ENCODE measurements around the gene TSEN15.

The TSEN15 gene

GRCh38 chr1:184035719-184036516 lies 15.6 kb upstream of the TSEN15 start:
- Histone ChIP-seq H2AFZ (ENCODE audit: low read length) (no peak overlapping the region), H3K27me3 (replicated peaks; ENCODE audit: insufficient read depth, low read length) (no peaks in the 10 kb centered on the region), H3K79me2 (ENCODE audit: low read length) (no peaks in the 10 kb centered on the region), H3K4me2 (ENCODE audit: low read depth, low read length) (no peak overlapping the region), H3K9ac (ENCODE audit: low read length) (no peak overlapping the region), H3K36me3 (replicated peaks; ENCODE audit: insufficient read depth, low read length) (no peaks in the 10 kb centered on the region), H3F3A (ENCODE audit: insufficient read depth, low read length) (no peaks in the 10 kb centered on the region), H4K20me1 (ENCODE audit: insufficient read depth, low read length) (no peaks in the 10 kb centered on the region), H3K27ac (ENCODE audit: low read length) (no peak overlapping the region), H3K9me3 (replicated peaks; ENCODE audit: insufficient read depth, low read length) (no peaks in the 10 kb centered on the region), H3K9me2 (replicated peaks; ENCODE audit: insufficient read depth, low read length) (no peaks in the 10 kb centered on the region), H3K4me3 (ENCODE audit: low read length) (no peak overlapping the region), H3K4me1 (ENCODE audit: low read length) (no peaks in the 10 kb centered on the region; the same call in 1 of the 2 replicates)
- TF ChIP-seq EZH2 (optimal IDR thresholded peaks at IDR 0.05; ENCODE audit: low read depth, low read length) (no peak), CTCF (IDR thresholded peaks at IDR 0.05; ENCODE audit: low read length) (no peak), EZH2phosphoT487 (IDR thresholded peaks at IDR 0.05; ENCODE audit: low read length) (no peak)
- no peak for DNase-seq

- Histone ChIP-seq H2AFZ (ENCODE audit: low read length) (no peak overlapping the region), H3F3A (ENCODE audit: insufficient read depth, low read length) (no peaks in the 10 kb centered on the region), H4K20me1 (ENCODE audit: insufficient read depth, low read length) (no peaks in the 10 kb centered on the region), H3K79me2 (ENCODE audit: low read length) (no peaks in the 10 kb centered on the region), H3K9me3 (replicated peaks; ENCODE audit: insufficient read depth, low read length) (no peaks in the 10 kb centered on the region), H3K4me3 (ENCODE audit: low read length) (no peak overlapping the region; the same call in 1 of the 2 replicates), H3K9me2 (replicated peaks; ENCODE audit: insufficient read depth, low read length) (no peaks in the 10 kb centered on the region), H3K27me3 (replicated peaks; ENCODE audit: insufficient read depth, low read length) (no peaks in the 10 kb centered on the region), H3K36me3 (replicated peaks; ENCODE audit: insufficient read depth, low read length) (no peaks in the 10 kb centered on the region), H3K9ac (ENCODE audit: low read length) (no peak overlapping the region), H3K27ac (ENCODE audit: low read length) (no peak overlapping the region), H3K4me1 (ENCODE audit: low read length) (no peaks in the 10 kb centered on the region; the same call in 1 of the 2 replicates), H3K4me2 (ENCODE audit: low read depth, low read length) (peak overlapping the region; percentile 90)
- DNase-seq, result no peak
- TF ChIP-seq CTCF (IDR thresholded peaks at IDR 0.05; ENCODE audit: low read length) (no peak), EZH2phosphoT487 (IDR thresholded peaks at IDR 0.05; ENCODE audit: low read length) (no peak), EZH2 (optimal IDR thresholded peaks at IDR 0.05; ENCODE audit: low read depth, low read length) (no peak)
These were observed 15.0 kb upstream of the TSEN15 start for GRCh38 chr1:184036517-184036949.

- DNase-seq, result no peak
- no peaks in the 10 kb centered on the region for H3K36me3 ChIP-seq (replicated peaks; ENCODE audit: insufficient read depth, low read length)
- H3K4me1 ChIP-seq (ENCODE audit: low read length), result no peaks in the 10 kb centered on the region; the same call in 1 of the 2 replicates
- H3K27me3 ChIP-seq (replicated peaks; ENCODE audit: insufficient read depth, low read length), result no peaks in the 10 kb centered on the region
- no peaks in the 10 kb centered on the region for H3K79me2 ChIP-seq (ENCODE audit: low read length)
- H2AFZ ChIP-seq (ENCODE audit: low read length), result peak overlapping the region; percentile 49; the same call in 1 of the 2 replicates
- H3K9me2 ChIP-seq (replicated peaks; ENCODE audit: insufficient read depth, low read length), result no peaks in the 10 kb centered on the region
- no peak overlapping the region for H3K27ac ChIP-seq (ENCODE audit: low read length)
- H3K4me3 ChIP-seq (ENCODE audit: low read length), result peak overlapping the region; percentile 69
- H3F3A ChIP-seq (ENCODE audit: insufficient read depth, low read length), result no peaks in the 10 kb centered on the region
- H4K20me1 ChIP-seq (ENCODE audit: insufficient read depth, low read length), result no peaks in the 10 kb centered on the region
- H3K9ac ChIP-seq (ENCODE audit: low read length), result no peak overlapping the region
- H3K9me3 ChIP-seq (replicated peaks; ENCODE audit: insufficient read depth, low read length), result no peaks in the 10 kb centered on the region
- peak overlapping the region; percentile 90; the same call in 1 of the 2 replicates for H3K4me2 ChIP-seq (ENCODE audit: low read depth, low read length)
- TF ChIP-seq CTCF (IDR thresholded peaks at IDR 0.05; ENCODE audit: low read length), result no peak
- no peak for TF ChIP-seq EZH2phosphoT487 (IDR thresholded peaks at IDR 0.05; ENCODE audit: low read length)
- no peak for TF ChIP-seq EZH2 (optimal IDR thresholded peaks at IDR 0.05; ENCODE audit: low read depth, low read length)
These were observed 13.5 kb upstream of the TSEN15 start for GRCh38 chr1:184037849-184038591.

All from MM.1S (cell line).